Measurements from ENCODE around the gene HBQ1.
"Not testable (repeated sequence)": the region's sequence is repeated elsewhere in the genome, so short reads cannot be mapped to it uniquely, and the experiment has no call there.

The HBQ1 gene

DNA sequence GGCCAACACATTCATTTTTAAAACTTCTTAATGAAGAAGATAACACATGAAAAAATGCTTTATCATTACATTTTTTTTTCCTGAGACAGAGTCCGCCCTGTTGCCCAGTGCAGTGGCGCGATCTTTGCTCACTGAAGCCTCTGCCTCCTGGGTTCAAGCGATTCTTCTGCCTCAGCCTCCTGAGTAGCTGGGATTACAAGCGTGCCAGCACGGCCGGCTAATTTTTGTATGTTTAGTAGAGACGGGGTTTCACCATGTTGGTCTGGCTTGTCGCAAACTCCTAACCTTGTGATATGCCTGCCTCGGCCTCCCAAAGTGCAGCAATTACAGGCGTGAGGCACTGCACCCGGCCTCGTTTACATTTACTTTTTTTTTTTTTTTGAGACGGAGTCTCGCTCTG, 13.2 kb downstream of the HBQ1 start:
- Histone ChIP-seq H3K36me3 (ENCODE audit: control insufficient read depth in 1 of 2, insufficient read depth in 2 of 2, low read length in 2 of 2) (peaks cover 50 to 91% of the 10 kb centered on the region in 2 donors), H3K27me3 (ENCODE audit: low read depth, low read length) (no peaks in the 10 kb centered on the region), H3K4me3 (ENCODE audit: low read depth in 1 of 2, low read length in 2 of 2) (no peak overlapping the region), H3K9me3 (ENCODE audit: control insufficient read depth in 1 of 2, low read length in 2 of 2) (no peaks in the 10 kb centered on the region), H3K27ac (ENCODE audit: low read length) (no peak overlapping the region), H3K4me1 (ENCODE audit: control insufficient read depth in 1 of 2, insufficient read depth in 2 of 2, low read length in 2 of 2) (no peaks in the 10 kb centered on the region)

DNA sequence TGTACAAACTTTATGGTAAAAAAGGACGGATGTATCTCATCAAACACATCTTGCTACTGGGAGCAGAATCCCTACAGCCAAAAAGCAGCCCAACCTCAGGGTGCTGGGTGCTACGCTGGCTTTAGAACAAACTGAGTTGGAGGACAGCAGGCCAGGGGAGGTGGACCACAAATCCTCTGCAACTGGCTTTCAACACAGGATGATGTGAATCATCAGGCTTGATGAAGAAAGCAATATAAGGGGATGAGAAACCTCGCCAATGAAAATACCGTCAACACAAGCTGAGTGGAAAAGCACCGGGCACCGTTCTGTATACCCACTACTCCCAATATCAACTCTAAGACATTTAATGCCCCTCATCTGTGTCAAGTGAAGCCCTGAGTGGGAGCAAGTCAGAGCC, 14.3 kb downstream of the HBQ1 start:
- Histone ChIP-seq H3K4me1 (ENCODE audit: control insufficient read depth in 1 of 2, insufficient read depth in 2 of 2, low read length in 2 of 2) (no peaks in the 10 kb centered on the region), H3K36me3 (ENCODE audit: control insufficient read depth in 1 of 2, insufficient read depth in 2 of 2, low read length in 2 of 2) (peaks cover 47 to 91% of the 10 kb centered on the region in 2 donors), H3K4me3 (ENCODE audit: low read depth in 1 of 2, low read length in 2 of 2) (no peak overlapping the region), H3K27ac (ENCODE audit: low read length) (no peak overlapping the region), H3K27me3 (ENCODE audit: low read depth, low read length) (no peaks in the 10 kb centered on the region), H3K9me3 (ENCODE audit: control insufficient read depth in 1 of 2, low read length in 2 of 2) (no peaks in the 10 kb centered on the region)

GRCh38 chr16:200388-200787, 20.1 kb downstream of the HBQ1 start:
- no peaks in the 10 kb centered on the region for H3K27me3 ChIP-seq (ENCODE audit: low read depth, low read length)
- no peak overlapping the region for H3K4me3 ChIP-seq (ENCODE audit: low read depth in 1 of 2, low read length in 2 of 2)
- no peaks in the 10 kb centered on the region for H3K9me3 ChIP-seq (ENCODE audit: control insufficient read depth in 1 of 2, low read length in 2 of 2)
- H3K27ac ChIP-seq (ENCODE audit: low read length), result no peak overlapping the region
- peaks cover 32 to 69% of the 10 kb centered on the region in 2 donors for H3K36me3 ChIP-seq (ENCODE audit: control insufficient read depth in 1 of 2, insufficient read depth in 2 of 2, low read length in 2 of 2)
- no peaks in the 10 kb centered on the region for H3K4me1 ChIP-seq (ENCODE audit: control insufficient read depth in 1 of 2, insufficient read depth in 2 of 2, low read length in 2 of 2)

GRCh38 chr16:203246-203645, 23.0 kb downstream of the HBQ1 start:
- no peaks in the 10 kb centered on the region for H3K27me3 ChIP-seq (ENCODE audit: low read depth, low read length)
- peaks cover 36 to 73% of the 10 kb centered on the region in 2 donors for H3K36me3 ChIP-seq (ENCODE audit: control insufficient read depth in 1 of 2, insufficient read depth in 2 of 2, low read length in 2 of 2)
- no peak overlapping the region for H3K27ac ChIP-seq (ENCODE audit: low read length)
- no peaks in the 10 kb centered on the region for H3K4me1 ChIP-seq (ENCODE audit: control insufficient read depth in 1 of 2, insufficient read depth in 2 of 2, low read length in 2 of 2)
- H3K9me3 ChIP-seq (ENCODE audit: control insufficient read depth in 1 of 2, low read length in 2 of 2), result no peaks in the 10 kb centered on the region
- H3K4me3 ChIP-seq (ENCODE audit: low read depth in 1 of 2, low read length in 2 of 2), result no peak overlapping the region

- not testable (repeated sequence) for H3K4me1 ChIP-seq (ENCODE audit: control insufficient read depth in 1 of 2, insufficient read depth in 2 of 2, low read length in 2 of 2); H3K9me3 ChIP-seq (ENCODE audit: control insufficient read depth in 1 of 2, low read length in 2 of 2); H3K4me3 ChIP-seq (ENCODE audit: low read depth in 1 of 2, low read length in 2 of 2); H3K27me3 ChIP-seq (ENCODE audit: low read depth, low read length); H3K27ac ChIP-seq (ENCODE audit: low read length)
- H3K36me3 ChIP-seq (ENCODE audit: control insufficient read depth in 1 of 2, insufficient read depth in 2 of 2, low read length in 2 of 2), result peaks cover 38 to 69% of the 10 kb centered on the region in 2 donors
Measured at GRCh38 chr16:204046-204445, 23.8 kb downstream of the HBQ1 start.

- H3K36me3 ChIP-seq (ENCODE audit: control insufficient read depth in 1 of 2, insufficient read depth in 2 of 2, low read length in 2 of 2), result peaks cover 51 to 72% of the 10 kb centered on the region in 2 donors
Measured at GRCh38 chr16:209359-209758, 29.1 kb downstream of the HBQ1 start.

DNA sequence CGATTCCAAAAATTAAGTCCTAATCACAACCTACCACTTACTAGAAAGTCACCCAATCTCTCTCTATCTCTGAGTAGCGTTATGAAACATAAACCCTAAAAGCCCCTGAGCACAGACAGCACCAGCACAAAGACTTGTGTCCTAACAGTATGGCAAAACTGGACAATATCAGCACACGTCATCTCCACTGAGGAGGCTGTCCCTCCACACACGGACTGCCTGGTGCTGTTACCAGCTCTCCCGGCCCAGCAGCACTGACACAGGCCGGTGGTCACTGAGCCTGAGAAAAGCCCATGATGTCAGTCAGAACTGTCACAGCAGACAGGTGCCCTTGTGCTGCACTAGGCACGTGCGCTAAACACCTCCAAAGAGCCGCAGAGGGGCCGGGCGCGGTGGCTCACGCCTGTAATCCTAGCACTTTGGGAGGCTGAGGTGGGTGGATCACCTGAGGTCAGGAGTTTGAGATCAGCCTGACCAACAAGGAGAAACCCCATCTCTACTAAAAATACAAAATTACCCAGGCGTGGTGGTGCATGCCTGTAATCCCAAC, 31.4 kb downstream of the HBQ1 start:
- H3K27me3 ChIP-seq (ENCODE audit: low read depth, low read length); H3K27ac ChIP-seq (ENCODE audit: low read length); H3K9me3 ChIP-seq (ENCODE audit: control insufficient read depth in 1 of 2, low read length in 2 of 2); H3K4me1 ChIP-seq (ENCODE audit: control insufficient read depth in 1 of 2, insufficient read depth in 2 of 2, low read length in 2 of 2); H3K4me3 ChIP-seq (ENCODE audit: low read depth in 1 of 2, low read length in 2 of 2): not testable (repeated sequence)
- peaks cover 39 to 63% of the 10 kb centered on the region in 2 donors for H3K36me3 ChIP-seq (ENCODE audit: control insufficient read depth in 1 of 2, insufficient read depth in 2 of 2, low read length in 2 of 2)

More at GRCh38 chr16:209359-209758, 29.1 kb downstream of the HBQ1 start:
- not testable (repeated sequence) for H3K27me3 ChIP-seq (ENCODE audit: low read depth, low read length); H3K9me3 ChIP-seq (ENCODE audit: control insufficient read depth in 1 of 2, low read length in 2 of 2); H3K4me1 ChIP-seq (ENCODE audit: control insufficient read depth in 1 of 2, insufficient read depth in 2 of 2, low read length in 2 of 2); H3K4me3 ChIP-seq (ENCODE audit: low read depth in 1 of 2, low read length in 2 of 2); H3K27ac ChIP-seq (ENCODE audit: low read length)

DNA sequence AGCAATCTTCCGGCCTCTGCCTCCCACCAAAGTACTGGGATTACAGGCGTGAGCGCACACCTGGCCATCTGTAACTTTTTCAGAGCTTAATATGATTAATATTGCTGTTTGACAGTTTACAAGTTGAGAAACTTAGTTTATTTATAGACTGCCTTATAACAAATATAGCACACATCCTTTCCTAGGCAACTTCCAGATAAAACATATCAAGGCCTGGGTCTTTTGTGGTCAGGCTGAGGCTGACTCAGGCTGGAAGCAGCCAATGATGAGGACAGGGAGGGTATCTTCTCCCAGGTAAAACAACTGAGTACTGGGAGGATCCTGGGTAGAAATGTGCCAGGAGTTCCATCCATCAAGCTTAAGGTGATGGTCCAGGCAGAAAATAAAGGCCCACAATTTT, 32.7 kb downstream of the HBQ1 start:
- Histone ChIP-seq H3K27ac (ENCODE audit: low read length) (no peak overlapping the region), H3K36me3 (ENCODE audit: control insufficient read depth in 1 of 2, insufficient read depth in 2 of 2, low read length in 2 of 2) (peaks cover 37 to 59% of the 10 kb centered on the region in 2 donors), H3K27me3 (ENCODE audit: low read depth, low read length) (no peaks in the 10 kb centered on the region), H3K4me3 (ENCODE audit: low read depth in 1 of 2, low read length in 2 of 2) (no peak overlapping the region), H3K4me1 (ENCODE audit: control insufficient read depth in 1 of 2, insufficient read depth in 2 of 2, low read length in 2 of 2) (no peaks in the 10 kb centered on the region), H3K9me3 (ENCODE audit: control insufficient read depth in 1 of 2, low read length in 2 of 2) (no peaks in the 10 kb centered on the region)

GRCh38 chr16:220021-220420, 39.8 kb downstream of the HBQ1 start:
- Histone ChIP-seq H3K36me3 (ENCODE audit: control insufficient read depth in 1 of 2, insufficient read depth in 2 of 2, low read length in 2 of 2) (peaks cover 27 to 50% of the 10 kb centered on the region in 2 donors), H3K27me3 (ENCODE audit: low read depth, low read length) (no peaks in the 10 kb centered on the region), H3K4me3 (ENCODE audit: low read depth in 1 of 2, low read length in 2 of 2) (no peak overlapping the region), H3K4me1 (ENCODE audit: control insufficient read depth in 1 of 2, insufficient read depth in 2 of 2, low read length in 2 of 2) (no peaks in the 10 kb centered on the region), H3K9me3 (ENCODE audit: control insufficient read depth in 1 of 2, low read length in 2 of 2) (no peaks in the 10 kb centered on the region), H3K27ac (ENCODE audit: low read length) (no peak overlapping the region)

DNA sequence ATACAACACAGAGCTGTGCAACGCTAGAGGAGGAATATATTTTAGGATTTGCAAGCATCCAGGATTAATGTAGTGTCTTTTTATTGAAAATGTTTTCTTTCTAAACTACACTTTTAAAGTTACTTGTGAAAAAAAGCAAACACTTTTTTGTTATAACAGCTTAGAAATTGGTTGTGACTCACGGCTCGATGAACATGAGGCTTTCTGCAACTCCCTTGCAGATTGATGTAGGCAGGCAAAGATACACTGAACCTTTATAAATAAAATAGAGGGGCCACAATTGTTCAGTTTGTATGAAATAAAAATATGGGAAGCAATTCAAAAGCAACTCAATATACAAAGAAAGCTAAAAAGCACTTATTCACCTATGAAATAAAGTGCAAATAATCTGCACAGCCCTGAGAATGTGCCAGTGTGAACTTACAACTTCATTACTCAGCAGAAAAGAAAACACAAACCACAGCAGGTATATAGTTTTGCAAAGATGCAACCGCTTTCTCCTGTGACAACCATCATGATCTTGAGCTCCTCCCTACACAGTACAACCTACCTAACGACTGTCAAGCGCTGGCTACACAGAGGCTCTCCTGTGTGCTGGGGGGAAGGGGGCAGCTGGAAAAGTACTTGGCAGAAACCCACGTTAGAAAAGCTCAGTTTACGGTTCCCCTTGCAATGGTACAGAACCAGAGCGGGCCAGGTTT, 48.0 kb downstream of the HBQ1 start:
- Histone ChIP-seq H3K27me3 (ENCODE audit: low read depth, low read length) (no peaks in the 10 kb centered on the region), H3K36me3 (ENCODE audit: control insufficient read depth in 1 of 2, insufficient read depth in 2 of 2, low read length in 2 of 2) (peaks cover 26 to 32% of the 10 kb centered on the region in 2 donors), H3K4me3 (ENCODE audit: low read depth in 1 of 2, low read length in 2 of 2) (peak overlapping the region; percentile 91 to 95), H3K27ac (ENCODE audit: low read length) (peak overlapping the region; percentile 79), H3K9me3 (ENCODE audit: control insufficient read depth in 1 of 2, low read length in 2 of 2) (no peaks in the 10 kb centered on the region), H3K4me1 (ENCODE audit: control insufficient read depth in 1 of 2, insufficient read depth in 2 of 2, low read length in 2 of 2) (peaks cover 0 to 18% of the 10 kb centered on the region in 2 donors)

GRCh38 chr16:228852-229730, 48.8 kb downstream of the HBQ1 start, which contains the start of gene LUC7L:
Gene LUC7L, minus strand, starts transcription at chr16:229449. Its CDS starts 110 bp downstream, at chr16:229339.
- H3K4me3 ChIP-seq (ENCODE audit: low read depth in 1 of 2, low read length in 2 of 2), result peak within 1 kb of the TSS; percentile 91 to 95
- peak within 1 kb of the TSS; percentile 79 for H3K27ac ChIP-seq (ENCODE audit: low read length)
- H3K9me3 ChIP-seq (ENCODE audit: control insufficient read depth in 1 of 2, low read length in 2 of 2), result no peaks in the 10 kb centered on the region
- H3K4me1 ChIP-seq (ENCODE audit: control insufficient read depth in 1 of 2, insufficient read depth in 2 of 2, low read length in 2 of 2), result peaks cover 0 to 18% of the 10 kb centered on the region in 2 donors
- peaks cover 23 to 24% of the 10 kb centered on the region in 2 donors for H3K36me3 ChIP-seq (ENCODE audit: control insufficient read depth in 1 of 2, insufficient read depth in 2 of 2, low read length in 2 of 2)
- no peaks in the 10 kb centered on the region for H3K27me3 ChIP-seq (ENCODE audit: low read depth, low read length)
